ENCODE data around the gene WDR3. TPM values are rescaled to one million over a fixed set of nuclear protein-coding genes. Genes with fewer than 3 reads are reported as not detected.
A peak's percentile ranks its signal among the peaks of the same experiment; 100 is the strongest.
"Not testable (repeated sequence)": the region's sequence is repeated elsewhere in the genome, so short reads cannot be mapped to it uniquely, and the experiment has no call there.

The WDR3 gene
- total RNA-seq, 1 donor = 13.4 TPM

- TF ChIP-seq CTCF (IDR thresholded peaks at IDR 0.05; ENCODE audit: insufficient read depth, low read length) = no peak
- no peak overlapping the region for H3K4me3 ChIP-seq (ENCODE audit: low read depth, low read length)
- no peak for DNase-seq (ENCODE audit: low read depth)
These were observed 10.2 kb upstream of the WDR3 start for GRCh38 chr1:117919376-117919775.

GRCh38 chr1:117921991-117922390 is 7.5 kb upstream of the WDR3 start:
- DNase-seq (ENCODE audit: low read depth) = no peak
- TF ChIP-seq CTCF (IDR thresholded peaks at IDR 0.05; ENCODE audit: insufficient read depth, low read length) = no peak
- H3K4me3 ChIP-seq (ENCODE audit: low read depth, low read length) = no peak overlapping the region

GRCh38 chr1:117922717-117923116 is 6.8 kb upstream of the WDR3 start:
- not testable (repeated sequence) for H3K4me3 ChIP-seq (ENCODE audit: low read depth, low read length); DNase-seq (ENCODE audit: low read depth)

- H3K4me3 ChIP-seq (ENCODE audit: low read depth, low read length) = no peak overlapping the region
- DNase-seq (ENCODE audit: low read depth) = no peak
- no peak for TF ChIP-seq CTCF (IDR thresholded peaks at IDR 0.05; ENCODE audit: insufficient read depth, low read length)
These were observed 3.6 kb upstream of the WDR3 start for GRCh38 chr1:117925981-117926380.

GRCh38 chr1:117928881-117929342 is 627 bp upstream of the WDR3 start:
- H3K4me3 ChIP-seq (ENCODE audit: low read depth, low read length) = peak overlapping the region; percentile 83
- DNase-seq (ENCODE audit: low read depth) = peak; percentile 56
- TF ChIP-seq CTCF (IDR thresholded peaks at IDR 0.05; ENCODE audit: insufficient read depth, low read length) = peak; percentile 20

GRCh38 chr1:117930173-117930447 is 571 bp downstream of the WDR3 start:
- peak overlapping the region; percentile 83 for H3K4me3 ChIP-seq (ENCODE audit: low read depth, low read length)
- no peak for DNase-seq (ENCODE audit: low read depth)
- TF ChIP-seq CTCF (IDR thresholded peaks at IDR 0.05; ENCODE audit: insufficient read depth, low read length) = no peak

- H3K4me3 ChIP-seq (ENCODE audit: low read depth, low read length) = peak overlapping the region; percentile 83
- TF ChIP-seq CTCF (IDR thresholded peaks at IDR 0.05; ENCODE audit: insufficient read depth, low read length) = no peak
- no peak for DNase-seq (ENCODE audit: low read depth)
These were observed 945 bp downstream of the WDR3 start for GRCh38 chr1:117930484-117930883.

Measured in fibroblast of the aortic adventitia (primary cell).